Nephron (organoid): Measurements from ENCODE around the gene WWOX.

Source experiments
- H3K27ac Mint-ChIP-seq, 3 experiments: 2 replicates each; pipeline ENCODE4 v1.8.0; 2020; ENCODE audit warnings: mixed read lengths in 3 of 3, mild to moderate bottlenecking in 2 of 3, moderate library complexity in 1 of 3
- H3K27me3 Mint-ChIP-seq: 2 replicates; pipeline ENCODE4 v1.8.0; 2021; ENCODE audit warnings: low read depth, mild to moderate bottlenecking, moderate library complexity, mixed read lengths
- H3K36me3 Mint-ChIP-seq: 2 replicates; pipeline ENCODE4 v1.8.0; 2020; ENCODE audit warnings: low read depth, mixed read lengths
- H3K4me1 Mint-ChIP-seq: 2 replicates; pipeline ENCODE4 v1.8.0; 2020; ENCODE audit warnings: mixed read lengths
- H3K4me3 Mint-ChIP-seq, 3 experiments: 2 replicates each; pipeline ENCODE4 v1.8.0; 2020; ENCODE audit warnings: mild to moderate bottlenecking in 3 of 3, mixed read lengths in 3 of 3, moderate library complexity in 2 of 3
- H3K9me3 Mint-ChIP-seq: 2 replicates; pipeline ENCODE4 v1.8.0; 2020; ENCODE audit warnings: mixed read lengths
- CTCF ChIP-seq, 3 experiments: fragments of 200-600 bp; sonication (generic); IDR thresholded peaks; one replicate each; pipeline ENCODE4 v1.5.0; 2021; ENCODE audit warnings: antibody characterized with exemption in 3 of 3; ENCODE audit not compliant: unreplicated experiment in 3 of 3

Gene WWOX

GRCh38 chr16:78407191-78407590 is 307.7 kb downstream of the WWOX start:
- Mint-ChIP-seq H3K4me1 (no peaks in the 10 kb centered on the region), H3K27me3 (no peaks in the 10 kb centered on the region), H3K36me3 (peaks cover 18% of the 10 kb centered on the region), H3K9me3 (peaks cover 32% of the 10 kb centered on the region), H3K4me3 (no peak overlapping the region), H3K27ac (no peak overlapping the region)
- no peak for TF ChIP-seq CTCF (IDR thresholded peaks at IDR 0.05; ENCODE audit: unreplicated experiment in 3 of 3)

GRCh38 chr16:78413651-78414050 is 314.2 kb downstream of the WWOX start:
- no peak overlapping the region for H3K27ac Mint-ChIP-seq
- no peak for TF ChIP-seq CTCF (IDR thresholded peaks at IDR 0.05; ENCODE audit: unreplicated experiment in 3 of 3)
- H3K27me3 Mint-ChIP-seq, result no peaks in the 10 kb centered on the region
- H3K9me3 Mint-ChIP-seq, result peaks cover 29% of the 10 kb centered on the region
- H3K4me3 Mint-ChIP-seq, result no peak overlapping the region
- H3K4me1 Mint-ChIP-seq, result no peaks in the 10 kb centered on the region
- peaks cover 33% of the 10 kb centered on the region for H3K36me3 Mint-ChIP-seq

GRCh38 chr16:78415013-78415412 is 315.6 kb downstream of the WWOX start:
- Mint-ChIP-seq H3K36me3 (peaks cover 26% of the 10 kb centered on the region), H3K27me3 (no peaks in the 10 kb centered on the region), H3K27ac (no peak overlapping the region), H3K4me3 (no peak overlapping the region), H3K9me3 (peaks cover 22% of the 10 kb centered on the region), H3K4me1 (no peaks in the 10 kb centered on the region)
- TF ChIP-seq CTCF (IDR thresholded peaks at IDR 0.05; ENCODE audit: unreplicated experiment in 3 of 3), result no peak

- Mint-ChIP-seq H3K27me3 (no peaks in the 10 kb centered on the region), H3K36me3 (peaks cover 22% of the 10 kb centered on the region), H3K27ac (no peak overlapping the region), H3K9me3 (peaks cover 21% of the 10 kb centered on the region), H3K4me3 (no peak overlapping the region), H3K4me1 (no peaks in the 10 kb centered on the region)
- no peak for TF ChIP-seq CTCF (IDR thresholded peaks at IDR 0.05; ENCODE audit: unreplicated experiment in 3 of 3)
These were observed 316.2 kb downstream of the WWOX start for GRCh38 chr16:78415669-78416068.

- Mint-ChIP-seq H3K36me3 (peaks cover 22% of the 10 kb centered on the region), H3K4me3 (no peak overlapping the region)
These were observed 316.9 kb downstream of the WWOX start for GRCh38 chr16:78416400-78416799.

More at GRCh38 chr16:78416400-78416799, 316.9 kb downstream of the WWOX start:
- Mint-ChIP-seq H3K9me3 (peaks cover 18% of the 10 kb centered on the region), H3K4me1 (no peaks in the 10 kb centered on the region), H3K27ac (no peak overlapping the region), H3K27me3 (no peaks in the 10 kb centered on the region)
- no peak for TF ChIP-seq CTCF (IDR thresholded peaks at IDR 0.05; ENCODE audit: unreplicated experiment in 3 of 3)
